ENCODE data around the gene SASH1. TPM values are rescaled to one million over a fixed set of nuclear protein-coding genes. Genes with fewer than 3 reads are reported as not detected.
A peak's percentile ranks its signal among the peaks of the same experiment; 100 is the strongest.

SASH1 gene
- total RNA-seq, 2 experiments from 2014 or later, result 0.03 to 0.47 TPM

DNA sequence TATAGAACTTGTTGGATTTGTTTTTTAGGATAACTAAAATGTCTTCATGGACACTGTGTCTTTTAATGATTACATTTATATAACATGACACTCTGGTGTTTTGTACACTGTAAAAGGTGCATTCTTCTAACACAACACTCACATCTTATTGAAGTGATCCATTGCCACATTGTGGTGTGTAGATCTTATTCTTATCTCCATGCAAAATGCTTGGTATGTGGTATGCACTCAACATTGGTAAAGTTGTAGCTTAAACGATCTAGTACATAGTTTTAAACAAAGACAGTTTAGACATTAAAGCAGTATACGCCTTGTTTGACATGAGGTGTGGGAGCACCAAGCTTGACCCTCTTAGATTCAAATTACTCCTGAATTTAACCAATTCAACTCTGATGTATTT is 84.7 kb downstream of the SASH1 start:
- Mint-ChIP-seq H3K36me3 (no peaks in the 10 kb centered on the region), H3K27ac (no peak overlapping the region), H3K4me3 (no peak overlapping the region), H3K9me3 (ENCODE audit: low read depth) (no peaks in the 10 kb centered on the region), H3K27me3 (peaks cover 12% of the 10 kb centered on the region), H3K4me1 (no peaks in the 10 kb centered on the region)
- DNase-seq, result no peak
- ATAC-seq, result no peak
- CTCF ChIA-PET, result no interaction called here

DNA sequence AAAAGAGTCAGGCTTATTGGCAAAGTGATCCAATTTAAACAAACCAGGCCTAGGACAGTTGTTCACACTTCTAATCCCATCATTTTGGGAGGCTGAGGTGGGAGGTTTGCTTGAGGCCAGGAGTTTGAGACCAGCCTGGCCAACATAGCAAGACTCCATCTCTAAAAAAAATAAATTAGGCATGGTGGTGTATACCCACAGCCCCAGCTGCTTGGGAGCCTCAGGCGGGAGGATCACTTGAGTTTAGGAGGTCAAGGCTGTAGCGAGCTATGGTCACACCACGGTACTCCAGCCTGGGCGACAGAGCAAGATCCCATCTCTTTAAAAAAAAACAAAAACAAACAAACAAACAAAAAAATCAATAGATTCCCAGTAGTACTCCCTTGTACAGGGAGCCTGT is 86.8 kb downstream of the SASH1 start:
- no peak for ATAC-seq
- no peak overlapping the region for H3K27ac Mint-ChIP-seq
- no peak overlapping the region for H3K4me3 Mint-ChIP-seq
- CTCF ChIA-PET, result no interaction called here
- H3K4me1 Mint-ChIP-seq, result no peaks in the 10 kb centered on the region
- no peaks in the 10 kb centered on the region for H3K9me3 Mint-ChIP-seq (ENCODE audit: low read depth)
- H3K36me3 Mint-ChIP-seq, result no peaks in the 10 kb centered on the region
- no peak for DNase-seq
- H3K27me3 Mint-ChIP-seq, result peaks cover 7% of the 10 kb centered on the region

- Mint-ChIP-seq H3K9me3 (ENCODE audit: low read depth) (no peaks in the 10 kb centered on the region), H3K36me3 (no peaks in the 10 kb centered on the region), H3K27me3 (peaks cover 11% of the 10 kb centered on the region), H3K4me3 (no peak overlapping the region), H3K27ac (no peak overlapping the region), H3K4me1 (no peaks in the 10 kb centered on the region)
- no peak for ATAC-seq
- CTCF ChIA-PET, result no interaction called here
- no peak for DNase-seq
Measured at GRCh38 chr6:148430897-148431296, 88.3 kb downstream of the SASH1 start.

DNA sequence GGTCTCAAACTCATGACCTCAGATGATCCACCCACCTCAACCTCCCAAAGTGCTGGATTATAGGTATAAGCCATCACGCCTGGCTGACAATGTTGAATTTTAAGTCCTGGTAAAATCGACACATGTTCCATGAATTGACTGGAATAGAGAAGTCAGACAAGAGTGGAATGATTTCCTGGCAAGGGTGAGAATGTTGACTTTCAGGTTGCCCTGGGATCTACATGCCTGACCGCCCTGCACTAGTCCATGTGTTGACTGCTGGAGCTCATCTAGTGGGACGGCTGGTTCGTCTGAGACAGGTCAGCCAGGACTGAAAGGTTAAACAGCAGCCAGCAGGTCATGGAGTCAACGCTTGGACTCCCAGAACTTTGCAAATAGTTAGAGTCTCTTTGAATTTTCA is 88.8 kb downstream of the SASH1 start:
- Mint-ChIP-seq H3K36me3 (no peaks in the 10 kb centered on the region), H3K27me3 (peaks cover 7% of the 10 kb centered on the region), H3K4me1 (no peaks in the 10 kb centered on the region), H3K27ac (no peak overlapping the region), H3K9me3 (ENCODE audit: low read depth) (no peaks in the 10 kb centered on the region), H3K4me3 (no peak overlapping the region)
- CTCF ChIA-PET, result no interaction called here
- DNase-seq (no peak), ATAC-seq (no peak)

DNA sequence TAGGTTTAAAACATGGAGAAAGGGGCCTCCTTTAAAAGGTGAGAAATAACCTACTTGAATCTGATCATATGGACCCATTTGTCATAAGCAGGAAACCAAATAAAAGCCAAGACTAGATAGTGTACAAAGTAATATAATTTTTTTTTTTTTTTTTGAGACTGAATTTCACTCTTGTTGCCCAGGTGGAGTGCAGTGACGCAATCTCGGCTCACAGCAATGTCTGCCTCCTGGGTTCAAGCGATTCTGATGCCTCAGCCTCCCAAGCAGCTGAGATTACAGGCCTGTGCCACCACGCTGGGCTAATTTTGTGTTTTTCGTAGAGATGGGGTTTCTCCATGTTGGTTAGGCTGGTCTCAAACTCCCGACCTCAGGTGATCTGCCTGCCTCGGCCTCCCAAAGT is 89.2 kb downstream of the SASH1 start:
- no peak for DNase-seq
- H3K4me1 Mint-ChIP-seq, result no peaks in the 10 kb centered on the region
- H3K4me3 Mint-ChIP-seq, result no peak overlapping the region
- CTCF ChIA-PET, result no interaction called here
- no peak for ATAC-seq
- peaks cover 6% of the 10 kb centered on the region for H3K27me3 Mint-ChIP-seq
- no peaks in the 10 kb centered on the region for H3K9me3 Mint-ChIP-seq (ENCODE audit: low read depth)
- no peak overlapping the region for H3K27ac Mint-ChIP-seq
- H3K36me3 Mint-ChIP-seq, result no peaks in the 10 kb centered on the region

DNA sequence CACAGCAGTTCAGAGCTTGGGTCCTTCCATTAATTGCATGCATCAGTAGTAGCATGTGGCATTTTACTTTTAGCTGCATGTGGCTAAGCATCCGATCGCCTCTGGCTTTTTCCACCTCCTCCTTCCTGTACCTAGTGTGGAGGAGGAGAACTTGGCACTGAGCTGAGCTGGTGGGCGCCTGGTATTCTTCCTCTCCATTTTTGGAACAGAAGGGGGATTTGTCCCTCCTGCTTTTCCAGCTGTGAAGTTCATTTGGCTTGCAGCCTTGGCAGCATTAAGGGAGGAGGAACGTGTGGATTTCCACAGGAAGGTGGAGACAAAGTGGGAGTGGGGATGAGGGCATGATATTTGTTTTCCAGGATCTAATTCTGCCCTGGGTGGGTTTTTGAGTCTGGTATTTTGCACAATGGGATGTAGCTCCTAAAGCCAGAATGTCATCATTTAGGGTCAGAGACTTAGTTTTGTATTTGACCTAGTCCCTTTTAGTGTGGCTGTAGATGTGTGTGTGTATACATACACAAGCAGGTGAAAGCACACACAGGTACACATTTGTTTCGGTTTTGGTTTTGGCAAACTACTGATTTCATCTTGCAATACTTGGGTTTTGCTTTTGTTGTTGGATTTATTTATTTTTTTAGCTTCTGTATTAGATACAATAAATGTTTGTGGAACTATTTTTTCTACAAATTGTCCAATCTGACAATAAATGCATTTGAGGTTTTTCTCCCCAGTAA is 90.0 kb downstream of the SASH1 start:
- ATAC-seq (no peak), DNase-seq (no peak)
- CTCF ChIA-PET, result no interaction called here
- no peaks in the 10 kb centered on the region for H3K4me1 Mint-ChIP-seq
- H3K27me3 Mint-ChIP-seq, result peaks cover 6% of the 10 kb centered on the region
- no peaks in the 10 kb centered on the region for H3K9me3 Mint-ChIP-seq (ENCODE audit: low read depth)
- no peak overlapping the region for H3K4me3 Mint-ChIP-seq
- no peak overlapping the region for H3K27ac Mint-ChIP-seq
- no peaks in the 10 kb centered on the region for H3K36me3 Mint-ChIP-seq

- Mint-ChIP-seq H3K27me3 (peaks cover 18% of the 10 kb centered on the region), H3K9me3 (ENCODE audit: low read depth) (no peaks in the 10 kb centered on the region), H3K27ac (no peak overlapping the region), H3K36me3 (no peaks in the 10 kb centered on the region), H3K4me1 (no peaks in the 10 kb centered on the region), H3K4me3 (no peak overlapping the region)
- CTCF ChIA-PET, result no interaction called here
- no peak for ATAC-seq
- DNase-seq, result no peak
Measured at GRCh38 chr6:148435386-148435785, 92.7 kb downstream of the SASH1 start.

GRCh38 chr6:148436466-148436865 is 93.8 kb downstream of the SASH1 start:
- H3K27me3 Mint-ChIP-seq, result peaks cover 18% of the 10 kb centered on the region
- DNase-seq, result no peak
- no peak for ATAC-seq
- no peak overlapping the region for H3K4me3 Mint-ChIP-seq
- CTCF ChIA-PET, result interaction anchor here (1.4 kb wide), 1 partner anchor 17 kb away, joined by 3 read pairs; no protein-coding TSS in a partner anchor
- H3K27ac Mint-ChIP-seq, result no peak overlapping the region
- H3K4me1 Mint-ChIP-seq, result peaks cover under 1% of the 10 kb centered on the region
- no peaks in the 10 kb centered on the region for H3K36me3 Mint-ChIP-seq
- no peaks in the 10 kb centered on the region for H3K9me3 Mint-ChIP-seq (ENCODE audit: low read depth)

DNA sequence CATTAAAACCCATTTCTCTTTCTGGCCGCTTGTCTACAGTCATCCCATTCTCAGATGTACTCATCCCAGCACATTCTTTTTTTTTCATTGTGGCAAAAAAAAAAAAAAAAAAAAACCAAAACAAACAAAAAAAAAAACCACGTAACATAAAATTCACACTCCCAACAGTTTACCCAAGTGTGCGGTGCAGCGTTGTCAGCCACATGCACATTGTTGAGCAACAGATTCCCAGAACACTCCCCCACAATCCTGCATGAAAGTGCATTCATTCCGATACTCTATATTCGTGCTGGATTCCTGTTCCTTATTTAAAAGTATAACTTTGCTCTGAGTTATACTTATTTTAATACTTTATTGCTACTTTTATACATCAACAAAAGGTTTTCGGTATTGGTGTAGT is 96.0 kb downstream of the SASH1 start:
- H3K9me3 Mint-ChIP-seq (ENCODE audit: low read depth), result no peaks in the 10 kb centered on the region
- H3K36me3 Mint-ChIP-seq, result no peaks in the 10 kb centered on the region
- H3K27me3 Mint-ChIP-seq, result peaks cover 16% of the 10 kb centered on the region
- no peak for ATAC-seq
- H3K4me1 Mint-ChIP-seq, result peaks cover 6% of the 10 kb centered on the region
- no peak overlapping the region for H3K27ac Mint-ChIP-seq
- H3K4me3 Mint-ChIP-seq, result no peak overlapping the region
- CTCF ChIA-PET, result no interaction called here
- no peak for DNase-seq

DNA sequence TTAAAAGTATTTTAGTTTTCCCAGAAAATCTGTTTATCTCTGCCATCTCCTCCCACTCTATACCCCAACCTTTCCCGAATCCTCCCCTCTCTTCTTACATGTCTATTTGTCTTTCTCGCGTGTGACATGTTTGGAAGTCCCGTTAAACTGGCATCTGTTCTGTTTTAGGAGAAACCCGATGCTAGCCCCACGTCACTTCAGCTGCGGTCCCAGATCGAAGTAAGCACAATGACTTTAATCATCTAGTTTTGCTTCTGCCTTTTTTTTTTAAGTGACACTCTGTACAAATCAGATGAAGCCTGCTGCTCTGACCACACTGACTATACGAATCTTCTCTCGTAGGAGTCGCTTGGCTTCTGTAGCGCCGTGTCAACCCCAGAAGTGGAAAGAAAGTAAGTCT is 97.4 kb downstream of the SASH1 start:
- ATAC-seq (no peak), DNase-seq (no peak)
- Mint-ChIP-seq H3K27me3 (peaks cover 12% of the 10 kb centered on the region), H3K9me3 (ENCODE audit: low read depth) (no peaks in the 10 kb centered on the region), H3K4me1 (peaks cover 6% of the 10 kb centered on the region), H3K27ac (no peak overlapping the region), H3K4me3 (no peak overlapping the region), H3K36me3 (no peaks in the 10 kb centered on the region)
- CTCF ChIA-PET, result no interaction called here

DNA sequence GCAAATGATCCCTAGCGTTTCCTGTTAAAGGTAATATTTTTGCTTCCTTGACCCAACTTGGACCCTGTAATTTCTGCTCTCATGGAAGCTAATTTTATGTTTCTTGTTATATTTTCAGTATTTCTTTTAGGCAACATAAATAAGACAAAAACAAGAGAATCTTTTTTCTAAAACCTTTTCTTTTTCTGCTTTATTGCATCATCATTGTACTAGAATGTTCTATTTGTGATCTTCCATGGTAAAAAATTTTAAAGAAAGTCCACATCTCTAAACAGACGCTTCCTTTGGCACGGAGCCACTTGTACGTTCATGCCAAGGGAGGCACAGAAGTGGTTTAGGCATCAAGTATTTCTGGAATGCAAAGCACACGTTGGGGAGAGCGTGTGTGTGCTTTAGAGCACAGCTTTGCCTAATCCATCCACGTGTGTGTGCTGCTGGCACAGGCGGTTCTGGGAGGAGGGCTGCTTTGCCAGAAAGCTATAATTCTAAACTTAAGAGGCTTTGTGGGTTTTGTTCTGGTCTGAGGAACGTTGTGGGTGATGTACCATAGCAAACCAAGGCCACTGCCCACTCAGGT is 98.3 kb downstream of the SASH1 start:
- no peaks in the 10 kb centered on the region for H3K36me3 Mint-ChIP-seq
- peaks cover 6% of the 10 kb centered on the region for H3K4me1 Mint-ChIP-seq
- no peak overlapping the region for H3K4me3 Mint-ChIP-seq
- ATAC-seq (no peak), DNase-seq (no peak)
- no peaks in the 10 kb centered on the region for H3K9me3 Mint-ChIP-seq (ENCODE audit: low read depth)
- CTCF ChIA-PET, result interaction anchor here (1.1 to 1.5 kb wide), 2 partner anchors 23 to 25 kb away, joined by 3 read pairs; no protein-coding TSS in a partner anchor
- peaks cover 12% of the 10 kb centered on the region for H3K27me3 Mint-ChIP-seq
- H3K27ac Mint-ChIP-seq, result no peak overlapping the region

GRCh38 chr6:148441454-148441911 is 98.8 kb downstream of the SASH1 start:
- peak; percentile 51 for ATAC-seq
- peaks cover 6% of the 10 kb centered on the region for H3K4me1 Mint-ChIP-seq
- H3K36me3 Mint-ChIP-seq, result no peaks in the 10 kb centered on the region
- no peak overlapping the region for H3K27ac Mint-ChIP-seq
- no peak for DNase-seq
- CTCF ChIA-PET, result interaction anchor here (1.1 to 1.5 kb wide), 2 partner anchors 23 to 24 kb away, joined by 3 read pairs; no protein-coding TSS in a partner anchor
- H3K9me3 Mint-ChIP-seq (ENCODE audit: low read depth), result no peaks in the 10 kb centered on the region
- H3K4me3 Mint-ChIP-seq, result no peak overlapping the region
- H3K27me3 Mint-ChIP-seq, result peaks cover 12% of the 10 kb centered on the region

DNA sequence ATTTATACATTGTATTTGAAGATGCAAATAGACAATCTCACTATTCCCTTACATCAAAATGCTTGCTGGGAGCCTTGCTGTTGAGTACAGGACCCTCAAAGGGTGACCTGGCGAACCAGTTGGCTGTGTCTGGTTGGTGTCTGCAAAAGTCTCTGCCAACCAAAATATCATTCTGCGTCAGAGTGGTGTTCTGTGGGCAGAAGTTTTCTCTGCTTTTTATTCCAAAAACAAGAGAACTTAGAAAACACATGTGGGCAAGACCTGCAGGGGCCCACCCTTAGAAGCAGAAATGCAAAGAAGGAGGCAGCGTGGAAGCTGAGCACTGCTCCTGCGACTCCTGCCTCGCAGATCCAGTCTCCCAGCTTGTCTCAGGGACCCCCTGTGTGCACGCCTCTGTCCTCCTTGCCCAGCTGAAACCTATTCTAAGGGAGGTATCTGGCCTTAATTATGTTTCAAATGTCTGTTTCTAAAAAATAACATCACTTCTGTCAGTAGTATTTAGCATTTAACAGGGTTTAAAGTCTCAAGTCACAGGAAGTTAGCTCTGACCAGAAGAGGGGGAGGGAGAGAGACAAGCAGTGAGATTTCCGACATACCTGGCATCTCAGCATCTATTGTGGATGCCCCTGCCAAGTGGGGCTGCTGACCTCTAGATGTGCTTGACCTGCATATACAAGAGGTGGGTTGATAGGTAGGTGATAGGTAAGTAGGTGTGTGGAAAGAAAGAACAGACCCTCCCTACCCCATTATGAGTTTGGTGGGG is 101.3 kb downstream of the SASH1 start:
- Mint-ChIP-seq H3K27me3 (peaks cover 9% of the 10 kb centered on the region), H3K4me1 (peaks cover 6% of the 10 kb centered on the region), H3K27ac (no peak overlapping the region), H3K9me3 (ENCODE audit: low read depth) (no peaks in the 10 kb centered on the region), H3K4me3 (no peak overlapping the region), H3K36me3 (no peaks in the 10 kb centered on the region)
- DNase-seq (no peak), ATAC-seq (no peak)
- CTCF ChIA-PET, result no interaction called here

DNA sequence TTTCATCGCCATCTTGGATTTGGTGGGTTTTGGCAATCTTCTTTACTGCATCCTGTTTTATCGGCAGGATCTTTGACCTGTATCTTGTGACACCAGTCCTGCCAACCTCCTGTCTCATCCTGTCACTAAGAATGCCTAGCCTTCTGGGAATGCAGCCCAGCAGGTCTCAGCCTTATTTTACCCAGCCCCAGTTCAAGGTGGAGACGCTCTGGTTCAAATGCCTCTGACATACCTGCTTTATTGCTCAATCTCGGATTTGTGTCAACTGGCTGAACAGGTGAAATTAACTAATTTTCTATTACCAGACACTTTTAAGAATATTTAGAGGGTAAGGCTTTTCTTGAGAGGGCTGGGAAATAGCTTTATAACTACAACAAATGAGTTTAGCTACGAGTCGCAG is 102.5 kb downstream of the SASH1 start:
- no peaks in the 10 kb centered on the region for H3K9me3 Mint-ChIP-seq (ENCODE audit: low read depth)
- no peak overlapping the region for H3K27ac Mint-ChIP-seq
- DNase-seq, result no peak
- peaks cover 6% of the 10 kb centered on the region for H3K4me1 Mint-ChIP-seq
- peaks cover 7% of the 10 kb centered on the region for H3K27me3 Mint-ChIP-seq
- CTCF ChIA-PET, result no interaction called here
- H3K36me3 Mint-ChIP-seq, result no peaks in the 10 kb centered on the region
- ATAC-seq, result no peak
- no peak overlapping the region for H3K4me3 Mint-ChIP-seq
